NCI-H1105 (cell line): ENCODE measurements around the gene UTP11.

ENCODE experiments used
- DNase-seq: peaks from one replicate; lab custom pipeline; 2025; lab: John Stamatoyannopoulos, UW

UTP11 gene

DNA sequence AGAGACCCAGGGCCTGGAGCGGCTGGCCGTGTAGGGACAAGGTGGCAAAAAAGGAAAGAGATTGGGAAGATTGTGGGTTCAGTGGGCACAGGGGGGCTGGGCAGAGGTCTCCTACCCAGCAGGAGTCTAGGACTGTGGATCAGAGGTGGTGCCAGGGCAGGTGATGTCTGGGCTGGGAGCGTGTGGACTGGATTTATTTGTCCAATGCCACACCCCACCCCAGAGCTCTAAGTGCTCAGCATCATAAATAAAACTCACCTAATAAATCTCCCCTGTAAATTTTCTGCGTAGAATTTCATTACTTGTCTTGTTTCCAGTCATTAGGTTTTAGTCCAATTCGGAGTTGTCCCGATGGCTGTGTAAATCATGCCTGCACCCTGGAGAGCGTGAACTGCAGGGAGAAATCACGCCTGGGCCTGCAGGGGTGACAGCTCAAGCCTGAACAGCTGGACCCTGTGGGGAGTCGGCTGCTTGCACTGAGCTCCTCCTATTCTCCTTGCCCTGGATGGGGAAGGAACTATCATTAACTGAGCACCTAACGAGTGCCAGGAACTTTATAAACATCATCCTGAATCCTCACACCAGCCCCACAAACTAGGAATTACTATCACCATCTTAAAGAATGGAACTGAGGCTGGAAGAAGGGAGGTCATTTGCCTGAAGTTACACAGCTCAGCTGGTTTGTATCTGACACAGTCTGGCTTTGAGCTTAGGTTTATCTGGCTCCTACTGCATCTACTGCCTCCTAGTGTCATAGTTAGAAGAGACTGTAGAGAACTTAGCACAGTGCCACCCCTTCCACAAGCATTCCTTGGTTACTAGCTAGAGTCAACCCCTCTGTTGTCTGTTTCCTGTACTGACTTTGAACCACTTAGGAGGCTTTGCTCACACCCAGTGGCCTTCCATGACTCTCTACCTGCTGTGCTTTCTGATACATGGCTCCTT lies 59.0 kb downstream of the UTP11 start:
- DNase-seq = no peak

DNA sequence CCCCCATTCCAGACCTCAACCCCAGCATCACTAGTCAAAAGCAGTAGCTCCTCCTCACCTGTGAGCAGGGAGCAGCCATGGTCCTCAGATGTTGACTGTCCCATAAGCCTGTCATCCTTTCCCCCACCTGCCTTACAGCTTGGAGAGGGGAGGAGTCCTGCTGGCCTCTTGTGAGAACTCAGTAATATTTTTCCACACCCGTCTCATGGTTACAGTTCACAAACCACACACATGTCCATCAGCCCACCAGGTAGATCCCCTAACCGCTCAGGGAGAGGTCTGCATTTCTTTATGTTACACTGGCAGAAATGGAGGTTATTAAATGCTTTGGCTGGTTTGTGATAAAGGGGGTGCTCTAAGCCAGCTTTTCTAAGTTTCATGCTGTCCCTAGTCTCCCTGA lies 60.3 kb downstream of the UTP11 start:
- no peak for DNase-seq

DNA sequence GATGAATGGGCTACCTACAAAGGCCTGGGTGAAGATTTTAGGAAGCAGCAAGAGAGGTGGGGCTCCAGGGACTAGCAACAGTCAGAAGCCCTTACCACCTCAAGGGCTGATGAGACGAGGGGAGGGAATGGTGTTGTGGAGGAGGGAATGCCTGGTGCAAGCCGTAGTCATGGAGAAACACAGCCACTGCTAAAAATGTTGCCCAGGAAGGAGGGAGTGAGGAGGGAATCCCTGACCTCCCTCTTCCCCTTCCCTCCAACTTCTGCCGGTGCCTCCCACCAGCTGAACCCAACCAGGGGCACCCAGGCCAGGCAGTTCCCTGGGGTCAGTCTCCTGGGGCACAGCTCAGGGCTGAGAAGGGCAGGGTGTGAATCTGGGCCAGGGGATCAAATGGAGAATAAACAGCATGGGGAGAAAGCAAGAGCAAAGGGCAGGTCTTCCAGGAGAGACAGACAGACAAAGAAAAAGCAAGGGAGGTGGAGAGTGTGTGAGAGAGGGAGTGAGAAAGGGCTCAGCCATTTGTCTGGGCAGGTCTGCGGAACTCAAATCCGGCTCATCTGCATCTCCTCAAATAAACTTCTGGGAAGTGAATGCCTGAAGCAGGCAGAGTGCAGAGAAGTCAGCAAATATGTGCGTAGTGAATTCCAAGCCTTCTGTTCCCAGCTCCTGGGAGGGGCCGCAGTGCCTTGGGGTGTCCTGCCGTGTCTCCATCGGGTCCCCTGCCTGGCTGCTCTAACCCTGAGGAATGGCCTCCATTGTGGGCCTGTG lies 61.2 kb downstream of the UTP11 start:
- no peak for DNase-seq

DNA sequence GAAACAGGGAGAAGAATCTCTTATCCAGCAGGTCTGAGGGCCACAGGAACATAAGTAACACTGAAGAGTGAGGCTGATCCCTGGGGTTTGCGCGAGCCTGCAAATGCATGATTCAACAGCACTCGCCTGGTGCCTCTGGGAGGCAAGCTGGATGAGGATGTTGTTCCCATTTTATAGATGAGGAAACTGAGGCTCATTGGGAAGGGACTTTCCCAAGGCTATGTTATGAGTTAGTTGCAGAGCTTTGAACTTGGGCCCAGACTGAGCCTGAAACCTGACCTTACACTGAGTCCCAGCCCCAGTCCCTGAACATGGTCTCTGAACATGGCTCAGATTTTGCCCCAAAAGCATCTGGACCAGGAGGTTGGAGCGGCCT lies 61.8 kb downstream of the UTP11 start:
- no peak for DNase-seq
